ENCODE data around the gene OR52R1.
"Not testable (repeated sequence)": the region's sequence is repeated elsewhere in the genome, so short reads cannot be mapped to it uniquely, and the experiment has no call there.

The OR52R1 gene

DNA sequence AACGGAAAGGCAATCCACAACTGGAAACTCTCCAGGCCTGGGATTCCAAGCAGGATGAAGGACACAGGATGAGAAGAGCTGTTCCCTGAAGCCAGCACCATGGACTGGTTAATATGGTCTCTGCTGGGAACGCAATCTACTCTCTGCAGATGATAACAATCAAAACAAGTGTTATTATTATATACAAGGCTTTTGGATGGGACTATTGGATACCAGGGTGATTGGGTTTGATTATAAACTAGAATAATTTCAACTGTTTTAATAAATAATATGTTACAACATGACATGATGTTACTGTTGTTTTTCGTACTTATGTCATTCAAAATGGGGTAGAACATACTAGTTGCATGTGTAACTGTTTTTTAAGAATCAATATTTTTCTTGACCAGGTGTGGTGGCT lies at the start of gene OR52R1:
Gene OR52R1 (minus strand): TSS at position 101 of the 400 bp plus-strand sequence. CDS start 0 bp downstream, at position 101.
- FAIRE-seq (no peak), DNase-seq (ENCODE audit: insufficient read length, low spot score) (no peak)

DNA sequence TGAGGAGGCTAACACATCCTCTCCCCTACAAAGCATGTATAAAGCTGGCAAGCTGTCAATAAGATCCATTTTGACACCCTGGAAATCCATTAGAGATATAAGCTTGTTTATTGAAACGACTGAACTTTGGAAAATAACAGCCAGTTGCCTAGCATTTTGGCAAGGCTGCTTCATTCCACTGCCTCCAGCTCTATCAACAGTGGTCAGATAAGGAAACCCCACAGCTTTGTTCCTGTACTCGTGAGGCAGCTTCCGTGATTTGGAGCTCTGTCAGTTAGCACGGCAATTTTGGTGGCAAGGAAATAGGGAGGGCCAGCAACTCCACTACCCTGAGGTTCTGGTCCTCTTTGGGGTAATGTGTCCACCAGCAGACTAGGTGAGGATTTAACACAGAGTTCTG lies 46.9 kb upstream of the OR52R1 start:
- no peak for FAIRE-seq
- DNase-seq (ENCODE audit: insufficient read length, low spot score): no peak

DNA sequence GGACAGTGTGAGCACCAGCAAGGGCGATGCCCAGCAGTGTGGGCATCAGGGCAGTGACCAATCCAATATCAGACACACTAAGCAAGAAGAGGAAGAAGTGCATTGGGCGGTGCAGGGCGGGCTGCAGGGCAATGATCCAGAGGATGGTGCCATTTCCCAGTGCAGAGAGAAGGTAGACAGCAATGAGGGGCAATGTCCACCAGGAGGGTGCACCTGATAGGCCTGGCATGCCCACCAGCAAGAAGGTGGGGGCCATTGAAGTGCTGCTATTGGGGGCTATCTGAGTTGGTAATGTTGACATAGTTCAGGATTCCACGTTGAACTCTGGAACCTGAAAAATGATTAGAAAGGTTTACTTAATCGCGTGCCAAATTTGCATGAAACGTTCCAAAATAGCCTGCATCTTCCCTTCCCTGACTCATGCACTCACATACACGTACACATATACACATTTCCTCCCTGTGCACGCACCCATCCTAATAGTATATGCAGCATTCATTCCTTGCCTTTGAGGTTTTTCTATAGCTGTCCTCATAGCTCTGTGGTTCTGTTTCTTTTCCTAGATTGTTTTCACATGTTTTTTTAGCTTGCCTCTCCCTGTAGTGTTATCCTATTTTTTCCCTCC lies 44.8 kb upstream of the OR52R1 start, which contains the start of gene OR51S1:
Gene OR51S1 (minus strand): TSS at position 301 of the 625 bp plus-strand sequence. CDS start 0 bp downstream, at position 301.
- no peak for DNase-seq (ENCODE audit: insufficient read length, low spot score)
- no peak for FAIRE-seq

DNA sequence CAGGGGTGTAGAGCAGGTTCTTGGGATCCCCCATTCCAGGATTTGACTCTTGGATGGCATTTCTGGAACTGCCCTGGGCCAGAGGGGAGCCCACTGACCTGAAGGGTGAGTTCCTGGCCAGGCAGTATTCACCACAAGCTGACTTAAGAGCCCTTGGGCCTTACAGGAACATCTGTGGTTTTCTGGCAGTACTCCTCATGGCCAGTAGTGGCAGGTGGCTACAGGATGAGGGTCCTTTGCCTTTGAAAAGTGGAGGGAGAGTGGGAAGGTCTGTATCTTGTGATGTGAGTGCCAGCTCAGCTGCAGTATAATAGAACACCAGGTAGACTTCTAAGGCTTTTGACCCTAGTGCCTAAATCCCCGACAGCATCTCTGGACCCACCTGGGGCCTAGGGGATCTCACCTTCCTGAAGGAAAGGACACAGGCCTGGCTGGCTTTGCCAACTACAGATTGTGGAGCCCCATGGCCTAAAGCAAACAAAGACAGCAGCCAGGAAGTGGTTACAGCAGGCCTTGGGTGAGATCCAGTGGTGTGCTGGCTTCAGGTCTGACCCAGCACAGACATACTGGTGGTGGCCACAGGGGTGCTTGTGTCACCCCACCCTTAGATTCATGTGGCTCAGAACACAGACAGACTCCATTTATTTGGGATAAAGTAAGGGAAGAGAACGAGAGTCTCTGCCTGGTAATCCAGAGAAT lies 35.8 kb upstream of the OR52R1 start:
- FAIRE-seq (no peak), DNase-seq (ENCODE audit: insufficient read length, low spot score) (no peak)

DNA sequence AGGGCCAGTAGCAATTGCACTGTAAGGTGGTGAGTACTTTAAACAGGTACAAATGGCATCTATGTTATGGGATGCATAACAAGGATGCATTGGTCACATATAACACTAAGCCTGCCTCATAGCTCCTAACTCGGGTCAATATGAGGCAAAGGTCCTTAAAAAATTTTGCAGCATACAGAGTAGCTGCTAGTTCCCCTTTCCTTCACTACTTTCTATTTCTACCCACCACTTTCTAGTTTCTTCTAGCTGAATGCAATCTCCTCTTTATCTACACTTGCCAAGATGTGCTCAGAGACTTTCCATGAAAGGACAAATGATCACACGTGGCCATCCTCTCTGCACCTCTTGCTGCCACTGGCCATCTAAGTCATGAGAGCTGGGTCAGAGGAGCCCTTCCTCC lies 26.7 kb upstream of the OR52R1 start:
- FAIRE-seq (no peak), DNase-seq (ENCODE audit: insufficient read length, low spot score) (no peak)

DNA sequence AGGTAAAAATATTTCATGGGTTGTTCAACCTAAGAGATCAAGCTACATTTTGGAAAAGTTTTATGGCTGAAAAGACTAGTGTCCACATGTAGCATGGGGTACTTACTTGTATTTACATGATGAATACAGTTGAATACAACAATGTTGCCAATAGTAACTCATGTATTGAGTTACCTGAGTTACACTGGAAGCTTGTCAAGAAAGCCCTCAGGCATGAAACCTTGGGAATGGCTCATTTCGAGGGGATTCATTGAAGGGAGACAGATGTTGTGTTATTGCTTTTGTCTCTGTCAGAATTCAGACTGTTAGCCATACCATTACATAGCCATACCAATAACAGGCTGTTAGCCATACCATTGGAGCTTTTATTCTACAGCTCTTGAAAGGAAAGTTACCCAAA lies 26.2 kb upstream of the OR52R1 start:
- no peak for DNase-seq (ENCODE audit: insufficient read length, low spot score)
- FAIRE-seq: no peak

DNA sequence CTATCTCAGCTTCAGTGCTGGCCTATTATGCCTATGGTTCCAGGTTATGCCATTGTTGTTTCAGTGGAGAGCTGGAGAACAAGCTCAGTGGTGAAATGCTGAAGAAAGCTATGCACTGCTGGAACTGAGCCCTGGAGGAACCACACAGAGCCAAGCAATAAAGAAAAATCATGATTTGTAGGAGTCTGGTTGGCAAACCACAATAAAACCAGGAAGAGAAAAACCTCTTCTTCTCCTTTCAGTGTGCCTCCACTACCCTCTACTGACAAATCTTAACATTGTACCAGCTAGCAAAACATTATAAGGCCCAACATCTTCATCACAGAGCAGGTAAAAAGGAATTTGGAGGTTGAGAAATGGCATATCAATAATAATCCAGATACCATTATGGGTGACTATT lies 22.2 kb upstream of the OR52R1 start:
- FAIRE-seq (no peak), DNase-seq (ENCODE audit: insufficient read length, low spot score) (no peak)

DNA sequence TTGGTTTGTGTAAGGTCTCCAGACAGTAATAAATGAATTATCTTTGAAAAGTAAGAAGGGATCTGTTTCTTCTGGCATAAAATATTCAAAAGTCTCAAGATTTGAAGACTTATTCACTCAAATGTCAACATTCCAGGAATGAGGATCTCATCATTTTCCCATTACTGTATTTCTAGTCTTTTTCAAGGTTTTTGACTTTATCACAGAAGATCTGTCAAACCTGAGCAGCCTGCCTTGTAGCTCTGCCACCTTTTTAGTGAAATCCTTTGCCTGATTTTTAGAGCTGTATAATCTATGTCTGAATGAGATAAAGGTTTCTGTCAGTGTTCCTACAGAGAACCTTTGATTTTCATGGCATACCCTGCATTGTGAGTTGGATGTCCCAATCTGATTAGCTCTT lies 21.0 kb upstream of the OR52R1 start:
- FAIRE-seq (no peak), DNase-seq (ENCODE audit: insufficient read length, low spot score) (no peak)

DNA sequence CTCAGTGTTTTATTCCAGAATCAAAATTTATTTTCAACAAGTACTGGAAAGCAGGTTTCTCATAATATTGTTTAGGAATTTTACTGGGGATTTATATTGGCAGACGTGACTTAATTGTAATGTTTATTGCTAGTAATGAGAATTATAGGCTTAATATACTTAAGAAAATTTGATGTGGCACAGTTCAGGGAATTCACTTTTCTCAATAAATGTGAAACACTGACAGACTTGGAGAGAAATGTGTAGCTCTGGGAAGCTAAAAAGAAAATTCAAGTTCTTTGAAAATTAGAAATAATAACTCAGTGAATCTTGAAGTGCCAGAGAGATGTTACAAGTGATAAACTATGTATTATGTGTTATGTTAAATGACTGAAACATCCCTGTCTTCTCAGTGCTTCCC lies 16.8 kb upstream of the OR52R1 start, which contains the start of gene OR51F2:
Gene OR51F2 (plus strand): TSS at position 301 of the 400 bp plus-strand sequence. CDS start 101 bp downstream, outside the sequence.
- DNase-seq (ENCODE audit: insufficient read length, low spot score) (no peak), FAIRE-seq (no peak)

DNA sequence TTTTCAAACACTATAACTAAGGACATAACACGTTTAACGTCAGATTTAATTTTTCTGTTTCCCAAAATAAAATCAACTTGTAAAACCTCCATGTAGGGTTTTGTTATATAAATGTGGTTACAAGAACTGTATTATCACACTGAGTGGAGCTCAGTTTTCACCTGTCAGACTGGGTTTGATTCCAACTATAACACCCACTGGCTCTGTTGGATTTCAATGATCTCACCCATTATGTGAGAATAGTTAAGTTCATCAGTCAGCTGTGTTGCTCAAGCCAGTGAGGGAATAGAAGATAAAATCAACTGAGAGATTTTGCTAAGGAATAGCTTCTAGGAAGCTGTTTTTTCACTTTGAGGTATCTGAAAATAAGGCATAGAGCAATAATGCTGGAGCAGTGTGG lies 5.1 kb upstream of the OR52R1 start:
- no peak for DNase-seq (ENCODE audit: insufficient read length, low spot score)
- no peak for FAIRE-seq

DNA sequence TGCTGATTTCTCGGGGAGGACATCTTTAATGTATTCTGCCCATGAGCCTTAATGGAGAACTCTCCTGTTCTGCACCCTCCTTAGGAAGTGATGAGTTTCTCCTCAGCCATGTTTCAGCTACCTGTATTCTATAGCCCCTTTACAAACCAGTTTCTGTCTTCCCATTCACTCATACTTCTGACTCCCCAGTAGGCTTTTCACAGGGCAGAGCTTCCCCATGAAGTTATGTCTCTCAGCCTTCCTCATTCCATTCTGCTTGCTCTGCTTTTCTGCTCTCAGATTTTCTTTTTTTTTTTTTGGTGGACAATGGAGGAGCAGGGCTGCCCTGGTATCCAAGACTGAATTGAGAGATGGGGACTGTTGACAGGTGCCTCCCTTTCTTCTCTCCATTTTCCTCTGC lies 4.3 kb upstream of the OR52R1 start:
- FAIRE-seq: no peak
- no peak for DNase-seq (ENCODE audit: insufficient read length, low spot score)

DNA sequence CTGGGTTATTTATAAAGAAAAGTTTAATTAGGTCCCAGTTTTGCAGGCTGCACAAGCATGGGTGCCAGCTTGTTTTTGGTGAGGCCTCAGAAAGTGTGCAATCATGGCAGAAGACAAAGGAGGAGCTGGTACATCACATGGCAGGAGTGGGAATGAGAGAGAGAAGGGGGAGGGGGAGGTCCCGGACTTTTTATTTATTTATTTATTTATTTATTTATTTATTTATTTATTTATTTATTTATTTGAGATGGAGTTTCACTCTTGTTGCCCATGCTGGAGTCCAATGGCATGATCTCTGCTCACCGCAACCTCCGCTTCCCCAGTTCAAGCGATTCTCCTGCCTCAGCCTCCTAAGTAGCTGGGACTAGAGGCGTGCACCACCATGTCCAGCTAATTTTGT lies 2.9 kb downstream of the OR52R1 start:
- FAIRE-seq; DNase-seq (ENCODE audit: insufficient read length, low spot score): not testable (repeated sequence)

DNA sequence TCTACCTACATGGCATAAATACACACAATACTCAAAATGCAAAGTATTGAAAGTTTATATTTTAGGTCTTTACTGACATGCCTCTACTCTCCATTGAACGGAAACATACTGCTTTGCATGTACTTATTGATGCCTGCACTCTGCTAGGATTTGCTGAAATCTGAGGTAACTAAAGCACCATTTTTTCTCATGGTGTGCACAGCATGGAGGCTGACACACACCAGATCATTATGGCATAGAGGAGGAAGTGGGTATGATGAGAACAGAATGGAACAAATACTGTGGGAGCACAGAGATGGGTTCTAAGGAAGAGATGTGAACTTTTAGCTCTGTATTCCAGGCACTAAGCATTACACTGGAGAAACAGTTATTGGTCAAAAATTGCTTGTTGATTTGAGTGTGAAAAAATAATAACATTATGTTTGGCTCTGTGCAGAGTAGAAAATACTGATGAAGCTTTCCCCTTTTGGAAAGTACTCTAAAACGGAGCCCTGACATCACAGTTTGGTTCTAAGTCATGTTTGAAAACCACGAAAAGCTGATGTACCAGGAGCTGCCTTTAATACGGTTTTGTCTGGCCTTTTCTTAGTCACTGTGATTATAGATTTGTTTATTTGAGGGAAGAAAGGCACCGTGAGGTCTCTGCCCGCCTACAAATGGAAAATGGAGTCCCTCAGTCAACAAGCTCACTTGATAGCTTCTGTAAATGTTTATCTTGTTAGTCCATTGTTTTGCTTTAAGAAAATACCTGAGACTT lies 5.6 kb downstream of the OR52R1 start:
- FAIRE-seq: no peak
- no peak for DNase-seq (ENCODE audit: insufficient read length, low spot score)

DNA sequence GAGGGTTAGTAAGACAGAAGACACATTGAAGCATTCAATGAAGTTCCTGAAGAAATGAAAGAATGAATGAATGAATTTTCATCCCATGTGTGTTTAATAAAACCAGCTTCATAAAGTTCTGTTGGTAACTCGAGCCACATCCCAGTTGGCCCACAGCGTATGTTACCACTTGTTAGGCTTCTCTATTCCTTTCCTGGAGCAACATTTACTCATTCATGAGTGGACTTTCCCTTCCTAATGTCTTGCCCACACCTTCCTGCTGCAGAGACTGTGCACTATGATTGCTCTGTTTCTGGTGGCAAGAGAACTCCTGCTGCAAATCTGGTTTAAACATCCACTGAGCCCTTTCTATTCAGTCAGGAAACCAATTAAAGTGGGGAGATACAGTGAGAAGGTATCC lies 7.0 kb downstream of the OR52R1 start:
- DNase-seq (ENCODE audit: insufficient read length, low spot score): no peak
- no peak for FAIRE-seq

DNA sequence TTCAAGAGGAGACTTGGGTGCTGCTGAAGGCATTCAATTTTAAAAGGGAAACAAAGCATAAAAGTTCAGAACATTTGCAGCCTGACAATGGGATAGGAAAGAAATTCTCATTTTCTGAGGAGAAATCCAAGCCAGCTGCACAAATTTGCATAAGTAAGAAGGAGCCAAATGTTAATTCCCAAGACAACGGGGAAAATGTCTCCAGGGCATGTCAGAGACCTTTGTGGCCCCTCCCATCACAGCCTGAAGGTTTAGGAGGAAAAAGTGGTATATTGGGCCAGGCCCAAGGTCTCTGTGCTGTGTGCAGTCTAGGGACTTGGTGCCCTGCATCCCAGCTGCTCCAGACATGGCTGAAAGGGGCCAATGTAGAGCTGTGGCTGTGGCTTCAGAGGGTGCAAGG lies 21.7 kb downstream of the OR52R1 start:
- FAIRE-seq (no peak), DNase-seq (ENCODE audit: insufficient read length, low spot score) (no peak)

DNA sequence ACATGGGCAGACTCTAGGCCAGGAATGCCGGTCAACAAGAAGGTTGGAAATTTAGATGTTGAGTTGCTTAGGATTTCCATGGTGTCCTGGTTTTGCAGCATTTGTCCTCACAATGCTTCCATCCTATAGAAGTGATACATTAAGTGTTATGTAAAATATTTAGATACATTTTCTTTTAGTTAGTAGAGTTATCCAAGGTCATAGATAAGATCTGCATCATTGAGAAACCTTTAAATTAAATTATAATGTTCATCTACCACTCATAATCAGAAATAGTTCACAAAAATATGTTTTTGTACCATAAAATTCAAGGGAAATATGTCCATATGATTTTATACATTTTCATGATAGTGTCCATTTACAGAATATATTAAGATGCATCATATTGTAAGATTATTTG lies 34.3 kb downstream of the OR52R1 start, which contains the start of gene OR51F1:
Gene OR51F1 (minus strand): TSS at position 101 of the 400 bp plus-strand sequence. CDS start 0 bp downstream, at position 101.
- FAIRE-seq (no peak), DNase-seq (ENCODE audit: insufficient read length, low spot score) (no peak)

DNA sequence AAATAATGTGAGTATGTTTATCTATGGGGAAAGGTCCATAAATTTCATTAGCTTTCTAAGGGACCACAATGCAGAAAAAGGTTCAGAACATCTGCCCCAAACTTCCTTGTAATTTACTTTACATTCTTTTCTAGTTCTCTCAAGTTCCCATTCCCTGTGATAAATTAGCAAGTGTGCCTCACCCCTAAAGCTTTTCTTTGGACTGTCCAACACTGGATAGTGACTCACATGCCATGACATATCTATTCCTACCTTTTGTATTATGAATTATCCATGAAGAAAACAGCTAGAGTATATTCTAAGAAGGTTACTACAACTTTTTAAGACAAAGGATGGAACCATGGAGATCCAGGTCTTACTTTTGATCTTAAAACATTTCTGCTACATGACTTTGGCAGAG lies 36.1 kb downstream of the OR52R1 start:
- FAIRE-seq: no peak
- DNase-seq (ENCODE audit: insufficient read length, low spot score): no peak

DNA sequence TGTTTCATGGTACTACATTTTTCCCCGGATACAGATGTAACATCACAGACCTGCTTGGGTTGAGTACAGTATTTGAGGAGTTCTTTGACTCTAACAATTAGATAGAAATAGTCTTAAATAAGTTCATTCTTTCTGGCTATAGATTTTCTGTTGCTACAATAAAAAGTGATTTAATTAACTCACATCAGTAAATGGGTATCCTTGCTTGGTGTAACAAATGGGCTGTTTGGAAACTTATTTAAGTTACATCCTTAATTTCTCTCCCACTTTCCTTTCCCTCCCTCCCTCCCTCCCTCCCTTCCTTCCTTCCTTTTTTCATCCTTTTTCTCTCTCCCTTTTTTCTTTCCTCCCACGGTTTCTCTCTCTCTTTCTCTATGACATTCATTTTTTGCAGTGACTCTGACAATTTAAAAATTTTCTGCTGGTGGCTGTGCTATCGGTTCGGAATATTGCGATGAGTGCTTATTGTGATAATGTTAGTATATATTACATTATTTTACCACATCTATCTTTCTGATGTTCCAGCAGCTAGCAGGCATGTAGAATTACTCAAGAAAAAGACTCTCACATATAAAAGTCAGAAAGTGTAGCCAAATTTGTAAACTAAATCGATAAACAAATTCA lies 37.6 kb downstream of the OR52R1 start:
- FAIRE-seq (no peak), DNase-seq (ENCODE audit: insufficient read length, low spot score) (no peak)

DNA sequence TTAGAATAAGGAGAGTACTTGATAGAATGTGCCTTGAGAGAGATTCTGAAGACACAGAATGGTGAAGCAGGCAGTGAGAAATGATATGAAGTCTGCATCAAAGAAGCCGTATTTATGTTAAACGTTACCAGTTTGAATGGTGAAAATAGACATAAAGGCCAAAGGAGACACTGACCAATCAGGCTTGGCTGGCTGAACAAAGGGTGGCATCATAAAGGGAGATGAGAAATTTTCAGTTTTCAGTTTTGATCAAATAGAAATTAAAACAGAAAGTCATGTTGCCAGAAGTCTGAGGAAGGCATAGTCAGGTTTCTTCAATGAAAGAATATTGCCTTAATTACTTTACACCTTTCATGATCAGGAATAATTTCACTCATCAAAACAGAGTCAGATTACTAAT lies 41.1 kb downstream of the OR52R1 start:
- FAIRE-seq (no peak), DNase-seq (ENCODE audit: insufficient read length, low spot score) (no peak)
